GM21529 (cell line): ENCODE measurements around the gene TBXAS1.
"Not testable (repeated sequence)": the region's sequence is repeated elsewhere in the genome, so short reads cannot be mapped to it uniquely, and the experiment has no call there.

Source experiments
- ATAC-seq: cut with Tn5 transposase; IDR thresholded peaks from one replicate; pipeline ENCODE4 v1.9.1; 2021; ENCODE audit not compliant: unreplicated experiment

The TBXAS1 gene

GRCh38 chr7:139913021-139913844 lies 84.2 kb downstream of the TBXAS1 start:
- ATAC-seq, result no peak

DNA sequence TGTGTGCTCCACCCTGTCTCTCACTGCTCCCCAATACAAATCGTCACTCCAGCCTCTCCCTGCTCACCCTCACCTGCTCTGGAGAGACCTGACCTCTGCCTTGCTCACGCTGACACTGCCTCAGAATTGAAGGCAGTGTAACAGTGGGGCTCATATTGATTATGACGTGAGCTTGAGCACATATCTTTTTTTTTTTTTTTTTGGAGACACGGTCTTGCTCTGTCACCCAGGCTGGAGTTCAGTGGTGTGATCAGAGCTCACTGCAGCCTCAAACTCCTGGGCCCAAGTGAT lies 84.7 kb downstream of the TBXAS1 start:
- no peak for ATAC-seq

DNA sequence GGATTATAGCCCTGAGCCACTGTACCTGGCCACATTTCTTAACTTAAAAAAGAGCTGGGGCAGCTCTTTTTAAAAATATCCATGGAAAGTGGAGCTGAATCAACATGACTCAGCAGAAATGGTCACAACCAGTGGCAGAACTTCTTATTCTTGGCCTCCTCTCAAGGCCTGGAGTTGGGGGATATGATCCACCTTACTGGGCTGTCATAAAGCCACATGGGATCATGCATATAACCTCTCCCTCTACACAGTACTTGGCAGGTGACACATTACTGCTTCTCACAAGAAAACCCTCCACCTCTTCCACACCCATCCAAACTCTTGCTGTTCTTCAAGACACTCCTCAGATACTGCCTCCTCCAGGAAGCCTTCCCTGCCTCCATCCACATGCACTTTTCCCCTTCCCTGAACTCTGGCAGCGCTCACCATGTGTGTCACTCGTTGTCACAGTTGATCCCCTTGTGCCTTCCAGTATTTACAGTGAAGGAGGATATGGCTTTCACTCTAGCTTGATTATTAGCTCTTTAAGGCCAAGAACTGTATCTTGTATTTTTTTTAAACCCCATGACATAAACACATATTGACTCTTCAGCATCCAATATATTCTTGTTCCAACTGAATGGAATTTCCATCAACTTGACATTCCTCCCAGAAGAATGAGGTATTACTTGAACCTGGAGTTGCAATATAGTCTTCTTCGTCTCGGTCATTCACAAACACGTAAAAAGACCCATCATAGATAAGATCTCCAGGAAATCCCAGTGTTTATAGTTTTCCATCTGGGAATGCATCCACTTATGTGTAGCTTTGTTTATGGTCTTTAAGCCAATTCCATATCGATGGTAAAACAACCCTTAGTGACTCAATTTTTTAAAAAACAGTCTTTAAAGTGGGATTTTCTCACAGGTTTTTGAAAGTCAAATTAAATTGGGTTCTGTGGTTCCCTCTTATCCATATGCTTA lies 85.5 kb downstream of the TBXAS1 start:
- no peak for ATAC-seq

- ATAC-seq, result no peak
These were observed 86.3 kb downstream of the TBXAS1 start for GRCh38 chr7:139915268-139915863.

GRCh38 chr7:139915864-139916716 lies 87.0 kb downstream of the TBXAS1 start:
- peak; percentile 80 for ATAC-seq

DNA sequence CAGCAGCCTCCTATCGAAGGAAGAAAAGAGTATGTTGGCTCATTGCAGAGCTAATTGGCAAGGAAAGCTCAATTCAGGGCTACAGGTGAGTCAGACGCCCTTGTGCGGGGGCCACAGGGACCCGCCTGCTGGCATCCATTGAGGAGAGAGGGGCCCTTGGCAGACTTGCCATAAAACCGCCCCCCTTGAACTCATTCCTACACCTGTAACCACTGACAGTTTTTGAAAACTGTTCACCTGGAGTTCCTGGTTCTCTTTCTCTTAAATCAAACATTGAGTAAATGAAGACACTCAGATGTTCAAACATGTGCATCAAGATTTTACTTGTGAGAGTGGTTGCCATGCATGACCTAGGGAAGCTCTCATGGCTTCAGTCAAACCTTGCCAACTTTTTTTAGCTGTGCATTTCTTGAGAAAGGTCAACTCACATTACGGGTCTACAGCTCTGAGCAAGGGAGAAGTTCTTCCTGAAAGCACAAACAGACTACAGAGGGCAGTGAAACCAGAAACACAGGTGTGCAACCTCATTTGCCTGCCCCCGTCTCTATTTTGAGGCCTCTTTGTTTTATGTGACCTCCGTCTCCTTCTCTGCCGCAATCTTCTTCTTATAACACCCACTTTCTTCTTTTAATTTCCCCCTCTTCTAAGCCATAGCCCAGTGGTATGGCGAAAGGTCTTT lies 87.8 kb downstream of the TBXAS1 start:
- peak; percentile 83 for ATAC-seq

DNA sequence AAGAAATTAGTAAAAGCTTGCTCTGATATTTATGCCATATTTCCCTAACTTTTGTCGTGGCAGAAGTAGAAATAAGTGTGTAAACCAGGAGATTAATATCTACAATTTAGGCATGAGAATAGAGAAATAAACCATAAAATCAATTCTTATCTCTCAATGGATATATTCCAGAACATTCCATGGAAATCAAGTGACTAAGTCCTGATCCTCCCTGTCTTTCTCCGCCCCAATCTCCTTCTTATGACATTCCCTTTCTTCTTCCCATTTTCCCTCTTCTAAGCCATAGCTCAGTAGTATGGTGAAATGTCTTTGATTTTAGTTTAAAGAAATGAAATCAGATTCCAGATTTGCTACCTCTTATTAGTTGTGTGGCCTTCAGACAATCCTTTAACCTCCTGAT lies 88.8 kb downstream of the TBXAS1 start:
- no peak for ATAC-seq

GRCh38 chr7:139918480-139918879 lies 89.4 kb downstream of the TBXAS1 start:
- no peak for ATAC-seq

GRCh38 chr7:139923090-139923489 lies 94.0 kb downstream of the TBXAS1 start:
- no peak for ATAC-seq

- ATAC-seq, result no peak
These were observed 95.4 kb downstream of the TBXAS1 start for GRCh38 chr7:139924461-139924860.

DNA sequence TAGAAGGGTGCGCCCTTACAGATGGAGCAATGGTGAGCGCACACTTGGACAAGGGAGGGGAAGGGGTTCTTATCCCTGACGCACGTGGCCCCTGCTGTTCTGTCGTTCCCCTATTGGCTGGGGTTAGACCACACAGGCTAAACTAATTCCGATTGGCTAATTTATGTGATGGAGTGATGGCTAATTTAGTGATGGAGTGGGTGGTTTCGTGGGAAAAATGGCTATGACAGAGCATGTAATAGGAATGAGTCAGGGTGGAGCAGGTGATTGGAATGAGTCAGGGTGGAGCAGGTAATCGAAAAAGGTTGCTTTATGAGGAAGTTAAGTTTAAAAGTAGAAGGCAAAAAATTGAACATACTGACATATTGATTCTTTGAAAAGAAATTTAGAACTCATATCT lies 100.2 kb downstream of the TBXAS1 start:
- ATAC-seq, result not testable (repeated sequence)

GRCh38 chr7:139930286-139930965 lies 101.4 kb downstream of the TBXAS1 start:
- ATAC-seq, result no peak

DNA sequence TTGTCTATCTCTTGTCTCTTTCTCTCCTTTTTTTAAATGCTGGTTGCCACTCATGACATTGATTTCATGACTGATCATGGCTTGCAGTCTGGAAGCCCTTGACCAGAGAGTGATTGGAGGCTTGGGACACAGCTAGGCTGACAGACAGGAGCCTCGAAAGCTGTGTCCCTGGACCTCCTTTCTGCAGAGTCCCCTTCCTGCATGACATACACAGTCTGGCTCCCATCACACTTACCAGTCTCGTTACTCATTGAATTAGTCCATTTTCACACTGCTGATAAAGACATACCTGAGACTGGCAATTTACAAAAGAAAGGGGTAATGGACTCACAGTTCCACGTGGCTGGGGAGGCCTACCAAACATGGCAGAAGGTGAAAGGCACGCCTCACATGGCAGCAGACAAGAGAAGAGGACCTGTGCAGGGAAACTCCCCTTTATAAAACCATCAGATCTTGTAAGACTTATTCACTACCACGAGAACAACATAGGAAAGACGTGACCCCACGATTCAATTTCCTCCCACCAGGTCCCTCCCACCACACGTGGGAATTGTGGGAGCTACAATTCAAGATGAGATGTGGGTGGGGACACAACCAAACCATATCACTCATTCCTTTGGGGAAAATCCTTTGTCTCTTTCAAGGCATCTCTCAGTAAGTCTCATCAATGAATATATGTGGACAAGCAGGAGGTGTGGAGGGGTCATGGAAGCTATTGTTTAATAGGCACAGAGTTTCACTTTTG lies 102.3 kb downstream of the TBXAS1 start:
- ATAC-seq, result no peak

GRCh38 chr7:139932531-139932930 lies 103.5 kb downstream of the TBXAS1 start:
- ATAC-seq, result no peak

DNA sequence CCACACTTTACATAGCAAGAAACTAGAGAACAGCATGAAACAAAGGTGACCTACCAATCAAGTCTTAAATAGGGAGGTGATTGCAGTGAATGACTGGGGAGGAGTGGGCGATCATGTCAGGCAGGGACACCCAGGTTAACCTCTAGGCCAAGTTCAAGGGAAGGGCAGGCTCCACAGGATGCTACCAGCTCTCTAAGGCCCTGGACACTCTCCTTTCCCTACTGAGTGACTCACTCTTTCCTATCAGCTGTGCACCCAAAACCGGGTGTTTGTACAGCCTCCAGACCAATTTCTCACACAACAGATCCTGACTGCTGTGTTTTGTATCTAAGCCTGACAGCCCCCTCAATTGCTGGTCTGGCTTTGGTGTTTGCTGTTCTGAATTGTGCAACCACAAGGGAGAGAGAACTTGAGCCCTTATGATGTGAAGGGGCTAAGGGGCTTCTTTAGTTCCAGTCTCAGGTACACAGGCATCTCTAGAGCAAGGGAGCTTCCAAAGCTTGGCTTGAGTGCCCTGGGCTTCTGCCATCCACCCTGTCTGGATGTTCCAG lies 107.8 kb downstream of the TBXAS1 start:
- ATAC-seq, result no peak

DNA sequence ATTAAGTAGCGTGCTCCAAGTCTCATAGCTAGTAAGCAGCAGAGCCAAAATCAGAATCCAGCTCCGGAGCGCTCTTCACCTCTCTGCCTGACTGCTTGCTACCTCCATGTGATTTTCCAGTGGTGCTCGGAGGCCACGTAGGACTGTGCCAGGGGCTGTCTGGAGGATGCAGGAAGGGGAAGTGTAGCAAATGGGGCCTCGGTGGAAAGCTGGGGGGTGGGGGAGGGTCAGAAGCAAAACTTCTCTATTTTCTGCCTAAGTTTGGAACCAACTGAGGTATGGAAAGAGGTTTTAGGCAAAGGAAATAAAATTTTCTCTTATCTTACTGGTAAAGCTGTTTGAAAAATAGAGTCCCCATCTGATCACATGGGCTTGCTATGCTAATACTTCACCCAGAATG lies 108.7 kb downstream of the TBXAS1 start:
- ATAC-seq, result no peak

DNA sequence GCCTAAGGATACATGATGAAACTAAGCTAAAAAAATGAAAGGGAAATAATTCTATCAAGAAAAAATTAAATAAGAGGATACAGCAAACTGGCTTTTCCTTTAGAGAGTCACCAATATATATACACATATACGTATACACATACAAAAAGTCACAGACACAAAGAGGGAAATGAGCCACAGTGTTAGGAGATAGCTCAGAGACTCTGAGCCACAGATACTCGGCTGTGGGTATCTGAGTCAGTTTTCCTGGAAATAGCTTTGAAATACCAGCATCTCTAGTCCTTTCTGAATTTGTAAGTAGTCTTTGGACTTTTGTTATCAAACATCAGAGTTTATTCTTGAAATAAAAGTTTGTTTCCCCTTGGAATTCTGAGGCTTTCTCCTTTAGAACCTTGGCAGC lies 111.8 kb downstream of the TBXAS1 start:
- no peak for ATAC-seq

GRCh38 chr7:139941421-139941820 lies 112.4 kb downstream of the TBXAS1 start:
- no peak for ATAC-seq

DNA sequence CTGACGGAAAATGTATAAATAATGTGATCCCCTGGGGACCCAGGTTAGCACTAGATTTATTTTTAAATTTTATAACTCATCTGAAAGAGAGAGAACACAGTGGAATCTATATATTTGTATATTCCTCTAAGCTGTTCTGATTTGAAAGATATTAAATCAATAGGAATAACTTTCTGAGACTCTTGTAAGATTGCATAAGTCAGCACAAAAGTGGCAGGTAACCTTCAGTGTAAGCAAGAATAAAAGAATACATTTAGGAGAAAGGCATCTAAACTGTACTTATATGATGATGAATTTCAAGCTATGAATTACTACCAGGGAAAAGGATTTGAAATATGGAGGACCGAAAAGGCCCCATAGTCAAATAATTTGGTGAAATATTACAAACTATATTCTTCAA lies 112.8 kb downstream of the TBXAS1 start:
- ATAC-seq, result no peak
